ENCODE results near the gene CUL9. TPM values are rescaled to one million over a fixed set of nuclear protein-coding genes. Genes with fewer than 3 reads are reported as not detected.

Gene CUL9
- total RNA-seq, 3 donors from 2014 or later (not counting 1 experiment from before 2014, with no cell fraction given): 73.1 to 85.7 (median 73.9) TPM

DNA sequence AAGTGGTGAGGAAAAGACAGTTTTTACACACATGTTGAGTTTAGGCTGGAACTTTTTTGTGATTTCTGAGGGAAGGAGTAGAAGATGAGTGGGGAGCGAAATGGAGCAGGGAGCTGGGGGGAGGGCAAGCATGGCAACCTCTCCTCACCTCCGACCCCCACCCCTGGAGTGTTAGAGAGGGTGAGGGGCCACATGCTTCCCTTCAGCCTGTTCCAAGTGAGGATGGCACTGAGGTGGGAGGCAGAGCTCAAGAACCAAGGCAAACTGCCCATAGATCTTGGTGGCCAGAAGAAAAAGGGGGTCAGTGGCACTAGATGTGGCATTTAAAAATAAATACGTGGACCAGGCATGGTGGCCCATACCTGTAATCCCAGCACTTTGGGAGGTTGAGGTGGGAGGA is 66.1 kb downstream of the CUL9 start:
- Mint-ChIP-seq H3K27ac (peak overlapping the region in 1 of 2 donors; percentile 92), H3K4me1 (peaks cover 9 to 13% of the 10 kb centered on the region in 2 donors), H3K4me3 (peak overlapping the region; percentile 84), H3K36me3 (no peaks in the 10 kb centered on the region), H3K9me3 (no peaks in the 10 kb centered on the region), H3K27me3 (ENCODE audit: low read depth in 2 of 2) (peaks cover 23 to 28% of the 10 kb centered on the region in 2 donors)
- DNase-seq (no peak), ATAC-seq (no peak)
- no peaks in the 10 kb centered on the region for H3K9me3 ChIP-seq (ENCODE audit: control insufficient read depth, insufficient read depth, low read length)
- 100% methylated on average over 1 of the region's 3 CpGs for WGBS (ENCODE audit: insufficient coverage)
- H3K36me3 ChIP-seq (ENCODE audit: control insufficient read depth, insufficient read depth, low read length): no peaks in the 10 kb centered on the region
- H3K4me3 ChIP-seq (ENCODE audit: low read length): no peak overlapping the region
- H3K27ac ChIP-seq (ENCODE audit: low read length): no peak overlapping the region
- H3K27me3 ChIP-seq (ENCODE audit: control insufficient read depth, insufficient read depth, low read length): peaks cover 8% of the 10 kb centered on the region
- H3K4me1 ChIP-seq (ENCODE audit: control insufficient read depth, insufficient read depth, low read length): peaks cover 19% of the 10 kb centered on the region
- TF ChIP-seq, protein P1, sequence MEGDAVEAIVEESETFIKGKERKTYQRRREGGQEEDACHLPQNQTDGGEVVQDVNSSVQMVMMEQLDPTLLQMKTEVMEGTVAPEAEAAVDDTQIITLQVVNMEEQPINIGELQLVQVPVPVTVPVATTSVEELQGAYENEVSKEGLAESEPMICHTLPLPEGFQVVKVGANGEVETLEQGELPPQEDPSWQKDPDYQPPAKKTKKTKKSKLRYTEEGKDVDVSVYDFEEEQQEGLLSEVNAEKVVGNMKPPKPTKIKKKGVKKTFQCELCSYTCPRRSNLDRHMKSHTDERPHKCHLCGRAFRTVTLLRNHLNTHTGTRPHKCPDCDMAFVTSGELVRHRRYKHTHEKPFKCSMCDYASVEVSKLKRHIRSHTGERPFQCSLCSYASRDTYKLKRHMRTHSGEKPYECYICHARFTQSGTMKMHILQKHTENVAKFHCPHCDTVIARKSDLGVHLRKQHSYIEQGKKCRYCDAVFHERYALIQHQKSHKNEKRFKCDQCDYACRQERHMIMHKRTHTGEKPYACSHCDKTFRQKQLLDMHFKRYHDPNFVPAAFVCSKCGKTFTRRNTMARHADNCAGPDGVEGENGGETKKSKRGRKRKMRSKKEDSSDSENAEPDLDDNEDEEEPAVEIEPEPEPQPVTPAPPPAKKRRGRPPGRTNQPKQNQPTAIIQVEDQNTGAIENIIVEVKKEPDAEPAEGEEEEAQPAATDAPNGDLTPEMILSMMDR (IDR thresholded peaks at IDR 0.05): no peak
- intact Hi-C loops (cut with micrococcal nuclease): no loop called here

DNA sequence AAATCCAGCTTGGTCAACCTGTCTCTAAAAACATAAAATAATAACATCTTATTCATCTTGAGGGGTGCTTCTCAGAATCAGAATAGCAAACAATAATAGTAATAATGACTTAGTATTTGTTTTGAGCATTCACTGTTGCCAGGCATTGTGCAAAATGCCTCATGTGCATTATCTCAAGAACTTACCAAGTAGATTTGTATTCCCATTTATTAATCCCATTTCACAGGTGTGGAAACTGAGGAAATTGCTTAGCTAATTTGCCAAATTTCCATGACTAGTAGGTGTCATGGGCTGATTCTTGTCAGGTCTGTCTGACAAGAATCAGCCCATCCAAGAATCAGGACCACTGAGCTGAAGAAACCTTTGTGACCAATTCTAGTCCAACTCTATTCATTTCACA is 66.8 kb downstream of the CUL9 start:
- Mint-ChIP-seq H3K4me3 (no peak overlapping the region), H3K4me1 (peaks cover 9 to 13% of the 10 kb centered on the region in 2 donors), H3K36me3 (no peaks in the 10 kb centered on the region), H3K9me3 (no peaks in the 10 kb centered on the region), H3K27me3 (ENCODE audit: low read depth in 2 of 2) (peaks cover 23 to 28% of the 10 kb centered on the region in 2 donors), H3K27ac (no peak overlapping the region)
- intact Hi-C loops (cut with micrococcal nuclease): no loop called here
- H3K4me3 ChIP-seq (ENCODE audit: low read length): no peak overlapping the region
- TF ChIP-seq, protein P1 (IDR thresholded peaks at IDR 0.05): no peak
- H3K4me1 ChIP-seq (ENCODE audit: control insufficient read depth, insufficient read depth, low read length): peaks cover 19% of the 10 kb centered on the region
- no peak for DNase-seq
- peaks cover 7% of the 10 kb centered on the region for H3K27me3 ChIP-seq (ENCODE audit: control insufficient read depth, insufficient read depth, low read length)
- H3K27ac ChIP-seq (ENCODE audit: low read length): no peak overlapping the region
- ATAC-seq: no peak
- no peaks in the 10 kb centered on the region for H3K9me3 ChIP-seq (ENCODE audit: control insufficient read depth, insufficient read depth, low read length)
- H3K36me3 ChIP-seq (ENCODE audit: control insufficient read depth, insufficient read depth, low read length): no peaks in the 10 kb centered on the region

DNA sequence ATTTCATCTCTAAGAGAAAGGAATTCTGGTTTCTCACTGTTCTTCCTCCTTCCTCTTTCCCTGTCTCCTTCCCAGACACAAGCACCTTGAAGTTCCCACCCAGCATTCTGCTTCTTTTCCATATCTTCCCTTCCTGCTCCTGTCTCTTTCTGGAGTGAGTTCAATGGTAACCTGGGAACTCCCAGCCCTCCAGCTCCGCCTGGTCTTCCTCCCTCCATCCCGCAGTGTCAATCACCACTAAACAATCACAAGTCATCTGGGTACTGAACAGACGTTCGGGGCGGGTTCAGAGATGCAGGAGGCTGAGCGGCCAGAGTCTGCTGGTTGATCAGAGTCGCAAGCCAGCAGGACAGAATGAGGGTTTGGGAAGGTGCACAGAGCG is 69.0 kb downstream of the CUL9 start:
- Histone ChIP-seq H3K9me3 (ENCODE audit: control insufficient read depth, insufficient read depth, low read length) (no peaks in the 10 kb centered on the region), H3K27me3 (ENCODE audit: control insufficient read depth, insufficient read depth, low read length) (peaks cover 2% of the 10 kb centered on the region), H3K36me3 (ENCODE audit: control insufficient read depth, insufficient read depth, low read length) (no peaks in the 10 kb centered on the region), H3K4me3 (ENCODE audit: low read length) (no peak overlapping the region), H3K27ac (ENCODE audit: low read length) (no peak overlapping the region), H3K4me1 (ENCODE audit: control insufficient read depth, insufficient read depth, low read length) (peaks cover 19% of the 10 kb centered on the region)
- H3K27ac Mint-ChIP-seq: no peak overlapping the region
- ATAC-seq: no peak
- peaks cover 23 to 28% of the 10 kb centered on the region in 2 donors for H3K27me3 Mint-ChIP-seq (ENCODE audit: low read depth in 2 of 2)
- peaks cover 9 to 13% of the 10 kb centered on the region in 2 donors for H3K4me1 Mint-ChIP-seq
- H3K36me3 Mint-ChIP-seq: no peaks in the 10 kb centered on the region
- WGBS (ENCODE audit: insufficient coverage): 17% methylated on average over 8 of the region's 8 CpGs
- TF ChIP-seq, protein P1 (IDR thresholded peaks at IDR 0.05): no peak
- DNase-seq: no peak
- intact Hi-C loops (cut with micrococcal nuclease): no loop called here
- no peak overlapping the region for H3K4me3 Mint-ChIP-seq
- no peaks in the 10 kb centered on the region for H3K9me3 Mint-ChIP-seq

DNA sequence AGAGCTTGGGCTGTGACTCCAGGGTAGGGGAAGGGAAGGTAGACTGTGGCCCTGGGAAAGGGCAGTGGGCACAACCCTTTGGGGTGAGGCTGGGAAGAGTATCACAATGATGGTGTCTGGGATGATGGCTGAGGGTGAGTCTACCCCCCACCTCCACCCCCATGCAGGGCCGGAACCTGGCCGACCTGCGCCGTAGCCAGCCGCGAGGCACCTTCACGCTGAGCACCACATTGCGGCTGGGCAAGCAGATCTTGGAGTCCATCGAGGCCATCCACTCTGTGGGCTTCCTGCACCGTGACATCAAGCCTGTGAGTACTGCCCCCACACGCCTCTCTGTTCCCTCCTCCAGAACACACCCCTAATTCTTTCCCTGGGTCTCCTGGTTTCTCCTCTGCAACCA is 71.4 kb downstream of the CUL9 start:
- Histone ChIP-seq H3K4me1 (ENCODE audit: control insufficient read depth, insufficient read depth, low read length) (no peaks in the 10 kb centered on the region), H3K36me3 (ENCODE audit: control insufficient read depth, insufficient read depth, low read length) (no peaks in the 10 kb centered on the region), H3K4me3 (ENCODE audit: low read length) (no peak overlapping the region), H3K9me3 (ENCODE audit: control insufficient read depth, insufficient read depth, low read length) (no peaks in the 10 kb centered on the region), H3K27ac (ENCODE audit: low read length) (no peak overlapping the region), H3K27me3 (ENCODE audit: control insufficient read depth, insufficient read depth, low read length) (peaks cover 2% of the 10 kb centered on the region)
- intact Hi-C loops (cut with micrococcal nuclease): no loop called here
- 97% methylated on average over 11 of the region's 11 CpGs for WGBS (ENCODE audit: insufficient coverage)
- TF ChIP-seq, protein P1 (IDR thresholded peaks at IDR 0.05): no peak
- Mint-ChIP-seq H3K4me1 (no peaks in the 10 kb centered on the region), H3K36me3 (no peaks in the 10 kb centered on the region), H3K9me3 (no peaks in the 10 kb centered on the region), H3K27ac (no peak overlapping the region), H3K4me3 (no peak overlapping the region), H3K27me3 (ENCODE audit: low read depth in 2 of 2) (peaks cover 15 to 22% of the 10 kb centered on the region in 2 donors)
- no peak for ATAC-seq
- DNase-seq: no peak
